Transverse colon (tissue), 4 donors: ENCODE results near the gene MCRIP2. TPM values are rescaled to one million over a fixed set of nuclear protein-coding genes. Genes with fewer than 3 reads are reported as not detected.
A peak's percentile ranks its signal among the peaks of the same experiment; 100 is the strongest.

Experiments
- DNase-seq: peaks from one replicate; pipeline ENCODE4 v3.0.0-alpha.2; 2019
- H3K27ac ChIP-seq, 4 donors: fragments of 200-600 bp; sonication (generic); 2 replicates each; pipeline ENCODE4 v1.5.1; 2016 to 2018; ENCODE audit warnings: inconsistent platforms in 4 of 4
- H3K27me3 ChIP-seq: fragments of 200-600 bp; sonication (generic); 2 replicates; pipeline ENCODE4 v1.5.1; 2017; ENCODE audit warnings: inconsistent platforms
- H3K36me3 ChIP-seq, 4 donors: fragments of 200-600 bp; sonication (generic); 2 replicates each; pipeline ENCODE4 v1.5.1; 2017 to 2019; ENCODE audit warnings: inconsistent platforms in 4 of 4
- H3K4me1 ChIP-seq, 4 donors: fragments of 200-600 bp; sonication (generic); 2 replicates each; pipeline ENCODE4 v1.5.1; 2017 to 2020; ENCODE audit warnings: inconsistent platforms in 4 of 4
- H3K4me3 ChIP-seq, 4 donors: fragments of 200-600 bp; sonication (generic); 1 replicate in 1 of 4; 2 replicates in 3 of 4; pipeline versions ENCODE4 v1.5.1 to v1.6.1; 2017 to 2019; ENCODE audit warnings: inconsistent platforms in 4 of 4
- H3K9me3 ChIP-seq, 2 donors: fragments of 200-600 bp; sonication (generic); 2 replicates each; pipeline ENCODE4 v1.5.1; 2017 to 2019; ENCODE audit warnings: inconsistent platforms in 2 of 2
- CTCF ChIP-seq, 5 experiments: fragments of 200-600 bp in 3 of 5; fragments of 450-650 bp in 2 of 5; sonication (generic) in 3 of 5; IDR thresholded peaks; 1 replicate in 2 of 5; 2 replicates in 3 of 5; pipeline ENCODE4 v1.5.1; 2016 to 2017; ENCODE audit warnings: antibody characterized with exemption in 5 of 5, inconsistent platforms in 3 of 5, mild to moderate bottlenecking in 2 of 5, moderate library complexity in 1 of 5
- EP300 ChIP-seq: sonication (generic); formaldehyde crosslinking; IDR thresholded peaks from one replicate; pipeline ENCODE4 v1.6.1; 2017; ENCODE audit warnings: antibody characterized with exemption, low read depth
- POLR2A ChIP-seq: fragments of 450-650 bp; IDR thresholded peaks from one replicate; pipeline ENCODE4 v1.6.1; 2016; ENCODE audit warnings: antibody characterized with exemption, mild to moderate bottlenecking, moderate library complexity
- POLR2AphosphoS5 ChIP-seq, 3 donors: sonication (generic); formaldehyde crosslinking; IDR thresholded peaks; one replicate each; pipeline ENCODE4 v1.6.1; 2016; ENCODE audit warnings: antibody characterized with exemption in 3 of 3
- WGBS, 2 donors: methylation state at CpG; one replicate each; pipeline ENCODE4 v1.1.5; 2018; ENCODE audit warnings: low coverage in 1 of 2; 5-methylcytosine and 5-hydroxymethylcytosine counted together
- in situ Hi-C, 4 donors: fragments of 200-750 bp; cut with MboI; loops; one replicate each; pipeline versions ENCODE4 v1.15.0 to v1.15.1; 2017; ENCODE audit warnings: low sequenced_read_pairs in 3 of 4, low pct_ligation_motif_present in 1 of 4, low pct_unique_long_range_greater_than_20kb in 1 of 4
- intact Hi-C: fragments of 100-400 bp; cut with DNase I; formaldehyde crosslinking; loops from one replicate; pipeline ENCODE4 v1.15.1; 2023; ENCODE audit warnings: low total_unique reads
- total RNA-seq, 4 donors: library from RNA; depleted of rRNA; stranded (reverse); fragments of >200 nt; gene quantifications; one replicate each; pipeline ENCODE4 v1.1.0, GENCODE V29; 2016

MCRIP2 gene
- total RNA-seq, 4 donors from 2014 or later = 158 to 267 (median 211) TPM

GRCh38 chr16:659618-660017, 18.0 kb downstream of the MCRIP2 start:
- Histone ChIP-seq H3K9me3 (no peaks in the 10 kb centered on the region), H3K27me3 (no peaks in the 10 kb centered on the region), H3K36me3 (no peaks in the 10 kb centered on the region), H3K27ac (peak overlapping the region in 1 of 4 donors; percentile 73), H3K4me1 (peaks cover 10 to 16% (median 14%) of the 10 kb centered on the region in 4 donors), H3K4me3 (no peak overlapping the region)
- intact Hi-C loops (loop anchor here (5.0 kb wide), 1 partner anchor 82 kb away; no protein-coding TSS in a partner anchor), in situ Hi-C loops (no loop called here)
- TF ChIP-seq POLR2A = no peak
- TF ChIP-seq POLR2AphosphoS5 (IDR thresholded peaks at IDR 0.05) = no peak
- no peak for TF ChIP-seq EP300
- no peak for TF ChIP-seq CTCF (IDR thresholded peaks at IDR 0.05)
- no peak for DNase-seq
- WGBS, 2 donors = 84% methylated on average over 20 of the region's 20 CpGs; no CpG with 5 or more reads in 1 of the 2 donors

GRCh38 chr16:660132-660458, 18.5 kb downstream of the MCRIP2 start:
- peak overlapping the region in 2 of 4 donors; percentile 6 to 22 for H3K4me3 ChIP-seq
- WGBS, 2 donors = 57% methylated on average over 6 of the region's 6 CpGs; no CpG with 5 or more reads in 1 of the 2 donors

GRCh38 chr16:660459-661183, 19.0 kb downstream of the MCRIP2 start:
- DNase-seq = peak; percentile 91
- intact Hi-C loops (loop anchor here (5.0 kb wide), 1 partner anchor 83 kb away; no protein-coding TSS in a partner anchor), in situ Hi-C loops (no loop called here)
- no peaks in the 10 kb centered on the region for H3K36me3 ChIP-seq
- no peaks in the 10 kb centered on the region for H3K27me3 ChIP-seq
- H3K9me3 ChIP-seq = no peaks in the 10 kb centered on the region
- TF ChIP-seq POLR2A (peak; percentile 14), POLR2AphosphoS5 (IDR thresholded peaks at IDR 0.05) (peak; percentile 32 to 63 (median 48)), CTCF (IDR thresholded peaks at IDR 0.05) (peak; percentile 52 to 69 (median 65)), EP300 (no peak)
- peaks cover 10 to 16% (median 14%) of the 10 kb centered on the region in 4 donors for H3K4me1 ChIP-seq
- peak overlapping the region in 2 of 4 donors; percentile 6 to 22 for H3K4me3 ChIP-seq
- H3K27ac ChIP-seq = peak overlapping the region; percentile 56 to 85 (median 76)
- WGBS, 2 donors = 38% methylated on average over 10 of the region's 43 CpGs; no CpG with 5 or more reads in 1 of the 2 donors

More at GRCh38 chr16:660132-660458, 18.5 kb downstream of the MCRIP2 start:
- no peaks in the 10 kb centered on the region for H3K27me3 ChIP-seq
- no peak for DNase-seq
- TF ChIP-seq POLR2A = no peak
- TF ChIP-seq POLR2AphosphoS5 (IDR thresholded peaks at IDR 0.05) = no peak
- no peak for TF ChIP-seq CTCF (IDR thresholded peaks at IDR 0.05)
- TF ChIP-seq EP300 = no peak
- intact Hi-C loops = loop anchor here (5.0 kb wide), 1 partner anchor 83 kb away; no protein-coding TSS in a partner anchor
- H3K36me3 ChIP-seq = no peaks in the 10 kb centered on the region
- H3K27ac ChIP-seq = peak overlapping the region; percentile 56 to 85 (median 70)
- H3K4me1 ChIP-seq = peaks cover 10 to 16% (median 14%) of the 10 kb centered on the region in 4 donors
- no peaks in the 10 kb centered on the region for H3K9me3 ChIP-seq
- in situ Hi-C loops = no loop called here

GRCh38 chr16:661184-661821, 19.7 kb downstream of the MCRIP2 start:
- DNase-seq = no peak
- Histone ChIP-seq H3K4me1 (peaks cover 10 to 16% (median 14%) of the 10 kb centered on the region in 4 donors), H3K9me3 (no peaks in the 10 kb centered on the region), H3K27me3 (no peaks in the 10 kb centered on the region), H3K27ac (peak overlapping the region; percentile 30 to 85 (median 68)), H3K36me3 (no peaks in the 10 kb centered on the region), H3K4me3 (no peak overlapping the region)
- 51% methylated on average over 31 of the region's 35 CpGs; no CpG with 5 or more reads in 1 of the 2 donors for WGBS, 2 donors
- in situ Hi-C loops (no loop called here), intact Hi-C loops (loop anchor here (5.0 kb wide), 1 partner anchor 84 kb away; no protein-coding TSS in a partner anchor)
- TF ChIP-seq CTCF (IDR thresholded peaks at IDR 0.05) = no peak
- TF ChIP-seq EP300 = no peak
- TF ChIP-seq POLR2A = no peak
- TF ChIP-seq POLR2AphosphoS5 (IDR thresholded peaks at IDR 0.05) = no peak
